NCI-H748 (cell line): Measurements from ENCODE around the gene PTPRD.
"Not testable (repeated sequence)": the region's sequence is repeated elsewhere in the genome, so short reads cannot be mapped to it uniquely, and the experiment has no call there.

ENCODE experiments used
- DNase-seq: peaks from one replicate; lab custom pipeline; 2025; ENCODE audit not compliant: unreplicated experiment; lab: John Stamatoyannopoulos, UW

The PTPRD gene

GRCh38 chr9:9079473-9079872 lies 1533.3 kb downstream of the PTPRD start:
- DNase-seq: no peak

DNA sequence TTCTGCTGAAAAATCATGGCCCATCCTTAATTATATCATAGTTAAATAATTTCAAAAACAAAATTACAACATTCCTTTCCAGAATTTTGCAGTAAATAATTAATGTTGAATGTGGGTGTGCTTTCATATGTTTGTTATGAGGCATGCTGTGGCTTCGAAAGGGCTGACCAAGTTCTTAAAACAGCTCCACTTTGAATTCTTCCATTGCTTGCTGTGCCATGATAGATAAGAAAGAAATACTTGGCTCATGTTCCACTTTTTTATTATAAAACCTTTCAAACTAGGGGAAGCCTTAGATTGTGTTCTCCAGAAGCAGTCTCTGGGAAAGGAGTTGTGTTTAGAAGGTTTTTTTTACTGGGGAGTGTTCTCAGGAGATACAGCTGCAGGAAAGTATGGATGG lies 1534.5 kb downstream of the PTPRD start:
- no peak for DNase-seq

DNA sequence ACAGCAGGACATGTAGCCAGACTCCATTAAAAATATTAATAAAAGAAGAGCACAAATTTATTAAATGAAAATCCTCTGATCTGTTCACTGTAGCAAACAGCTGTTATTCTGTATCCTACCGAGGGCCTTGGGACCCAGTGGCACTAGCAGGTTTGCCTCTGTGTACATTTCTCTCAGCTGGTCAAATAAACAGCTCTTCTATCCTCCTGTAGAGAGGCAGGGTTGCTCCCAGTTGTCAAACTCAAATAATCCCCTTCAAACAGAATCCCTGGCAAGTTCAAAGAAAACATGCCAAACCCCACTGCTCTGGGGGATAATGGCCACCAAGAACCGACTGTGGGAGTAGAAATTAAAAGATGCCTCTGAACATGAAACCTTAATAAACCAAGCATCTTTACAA lies 1551.2 kb downstream of the PTPRD start:
- DNase-seq: peak; percentile 93

- peak; percentile 68 for DNase-seq
These were observed 1558.3 kb downstream of the PTPRD start for GRCh38 chr9:9054354-9054992.

- DNase-seq: no peak
These were observed 1567.2 kb downstream of the PTPRD start for GRCh38 chr9:9045572-9045971.

DNA sequence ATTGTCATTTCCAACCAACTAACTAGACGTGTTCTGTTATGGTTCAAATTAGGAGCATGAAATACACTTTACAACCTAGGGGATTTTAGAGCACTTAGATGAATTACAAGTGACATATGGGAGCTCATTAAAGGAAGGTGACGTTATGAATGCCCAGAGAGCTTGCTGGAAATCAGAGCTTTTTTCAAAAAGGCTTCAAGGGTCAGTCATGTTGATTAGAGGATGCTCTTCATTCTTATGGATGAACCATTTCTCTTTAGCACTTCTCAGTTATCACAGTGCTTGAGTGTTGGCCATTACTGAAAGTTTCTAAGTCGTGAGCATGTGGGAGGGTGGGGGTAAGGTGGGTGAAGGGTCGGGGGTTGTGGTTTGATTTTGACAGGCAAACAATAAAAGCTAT lies 1567.7 kb downstream of the PTPRD start:
- no peak for DNase-seq

GRCh38 chr9:9043788-9044187 lies 1569.0 kb downstream of the PTPRD start:
- DNase-seq: not testable (repeated sequence)

DNA sequence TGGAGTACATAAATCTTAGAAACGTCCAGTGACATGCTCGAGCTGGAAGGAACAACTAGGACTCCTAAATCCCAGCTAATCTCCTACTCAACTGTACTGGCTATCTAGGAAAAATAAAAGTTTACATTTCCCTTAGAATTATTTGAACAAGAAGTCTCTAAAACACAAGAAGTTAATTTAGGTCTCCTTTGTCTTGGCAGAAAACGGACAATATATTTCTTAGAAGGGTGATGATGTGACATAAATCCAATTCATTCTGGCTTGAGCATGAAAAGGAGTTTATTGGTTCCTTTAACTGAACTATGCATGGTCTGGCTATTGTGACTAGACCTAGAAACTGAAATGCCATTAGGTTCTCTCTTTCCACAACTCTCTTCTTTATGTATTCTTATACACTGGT lies 1571.0 kb downstream of the PTPRD start:
- DNase-seq: no peak

- no peak for DNase-seq
These were observed 1579.8 kb downstream of the PTPRD start for GRCh38 chr9:9033022-9033421.

- DNase-seq: no peak
These were observed 1596.2 kb downstream of the PTPRD start for GRCh38 chr9:9016597-9016996.

DNA sequence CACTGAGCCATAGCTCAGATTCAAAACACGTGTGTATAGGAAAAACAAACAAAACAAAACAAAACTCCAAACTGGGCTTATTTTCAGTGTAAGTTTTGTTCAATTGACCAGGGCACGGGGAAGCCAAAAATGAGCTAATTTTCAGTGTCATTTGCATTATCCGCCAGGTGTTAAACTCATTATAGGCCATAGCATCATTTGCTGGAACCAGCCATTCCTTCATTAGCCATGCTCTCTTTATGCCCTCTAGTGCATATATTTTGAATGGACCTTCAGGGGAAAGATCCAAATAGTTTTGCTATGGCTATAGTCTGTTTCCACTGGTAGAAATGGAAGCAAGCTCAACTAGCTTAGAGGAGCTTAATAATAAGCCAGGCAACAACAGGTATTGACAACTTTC lies 1608.0 kb downstream of the PTPRD start:
- peak; percentile 34 for DNase-seq

GRCh38 chr9:9002826-9003583 lies 1609.8 kb downstream of the PTPRD start:
- DNase-seq: peak; percentile 46

GRCh38 chr9:8980496-8981013 lies 1632.2 kb downstream of the PTPRD start:
- DNase-seq: no peak

DNA sequence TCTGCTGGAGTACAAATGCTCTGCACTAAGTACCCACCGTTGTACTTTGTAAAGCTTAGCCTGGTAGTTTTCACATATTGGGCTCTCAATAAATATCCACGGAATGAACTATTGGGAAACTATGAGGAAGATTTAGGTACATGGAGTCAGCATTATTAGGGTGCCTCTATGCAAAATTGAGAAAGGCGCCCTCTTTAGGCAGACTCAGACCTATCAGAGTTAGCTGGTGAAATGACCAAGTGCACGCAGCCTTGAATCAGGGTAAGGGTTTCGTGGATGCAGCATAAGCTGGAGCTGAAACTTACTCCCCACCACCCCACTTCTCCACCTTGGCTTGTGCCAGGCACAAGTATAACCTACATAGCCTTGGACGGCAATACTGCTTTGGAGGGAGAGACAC lies 1634.5 kb downstream of the PTPRD start:
- no peak for DNase-seq

DNA sequence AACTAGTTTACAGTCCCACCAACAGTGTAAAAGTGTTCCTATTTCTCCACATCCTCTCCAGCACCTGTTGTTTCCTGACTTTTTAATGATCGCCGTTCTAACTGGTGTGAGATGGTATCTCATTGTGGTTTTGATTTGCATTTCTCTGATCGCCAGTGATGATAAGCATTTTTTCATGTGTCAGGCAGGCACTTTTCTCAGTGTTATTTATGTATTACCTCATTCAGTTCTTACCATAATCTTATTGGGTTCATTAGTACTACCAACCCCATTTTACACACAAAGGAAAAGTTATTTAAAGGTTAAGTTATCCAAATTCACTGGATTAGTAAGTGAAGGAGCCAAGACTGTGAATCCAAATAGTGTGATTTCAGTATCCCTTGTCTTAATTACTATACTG lies 1644.5 kb downstream of the PTPRD start:
- not testable (repeated sequence) for DNase-seq

DNA sequence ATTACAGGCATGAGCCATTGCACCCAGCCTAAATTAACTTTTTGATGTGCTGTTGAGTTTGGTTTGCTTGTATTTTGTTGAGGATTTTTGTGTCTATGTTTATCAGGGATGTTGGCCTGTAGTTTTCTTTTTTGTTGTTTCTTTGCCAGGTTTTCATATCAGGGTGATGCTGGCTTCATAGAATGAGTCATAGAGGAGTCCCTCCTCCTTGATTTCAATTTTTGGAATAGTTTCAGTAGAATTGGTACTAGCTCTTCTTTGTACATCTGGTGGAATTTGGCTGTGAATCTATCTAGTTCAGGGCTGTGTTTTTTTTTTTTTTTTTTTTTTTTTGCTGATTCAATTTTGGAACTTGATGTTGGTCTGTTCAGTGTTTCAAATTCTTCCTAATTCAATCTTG lies 1648.9 kb downstream of the PTPRD start:
- DNase-seq: no peak

DNA sequence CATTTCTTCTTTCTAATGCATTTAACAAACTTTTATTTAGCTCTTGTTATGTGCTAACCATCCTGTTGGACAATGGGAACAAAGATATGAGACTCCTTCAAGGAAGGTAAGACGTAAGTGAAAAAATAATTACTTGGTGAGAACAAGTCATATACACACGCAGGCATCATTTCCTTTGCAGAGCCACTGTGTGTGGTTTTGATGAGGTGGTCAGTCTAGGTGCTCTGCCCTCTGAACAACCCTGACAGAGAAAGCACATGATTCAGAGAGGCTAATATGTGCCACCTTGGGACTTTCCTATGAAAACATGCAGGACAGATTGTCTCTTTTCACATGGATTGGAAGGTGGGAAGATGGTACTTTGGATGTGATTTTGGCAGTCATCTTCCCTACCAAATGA lies 1650.7 kb downstream of the PTPRD start:
- DNase-seq: no peak

DNA sequence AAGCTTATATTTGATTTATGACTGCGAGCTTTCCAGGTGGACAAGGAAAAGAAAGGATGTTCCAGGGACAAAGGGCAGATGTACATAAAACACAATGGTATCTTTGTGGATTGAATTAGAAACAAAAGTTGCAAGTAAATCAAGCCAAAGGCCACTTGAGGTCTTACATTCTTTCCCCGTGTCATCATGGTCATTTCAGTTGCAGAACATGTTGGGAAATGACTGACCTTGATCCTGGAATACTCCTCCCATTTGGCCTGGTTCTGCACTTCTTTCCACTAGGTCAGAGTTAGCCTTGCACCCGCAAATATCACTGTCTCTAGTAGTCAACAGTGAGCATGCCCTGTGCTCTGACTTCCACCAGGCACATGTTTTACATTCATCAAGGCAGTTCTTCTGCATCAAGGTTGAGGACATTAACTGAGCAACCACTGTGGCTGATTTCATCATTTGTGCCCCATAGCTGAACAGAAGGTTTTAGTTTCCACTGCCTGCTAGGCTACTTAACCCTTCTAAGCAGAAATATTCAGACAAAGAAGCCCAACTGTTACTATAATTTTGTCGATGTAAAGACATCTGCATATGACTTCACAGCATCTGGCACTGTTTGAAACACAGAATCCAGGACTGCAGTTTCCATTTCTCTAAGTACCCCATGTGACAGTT lies 1651.5 kb downstream of the PTPRD start:
- no peak for DNase-seq

DNA sequence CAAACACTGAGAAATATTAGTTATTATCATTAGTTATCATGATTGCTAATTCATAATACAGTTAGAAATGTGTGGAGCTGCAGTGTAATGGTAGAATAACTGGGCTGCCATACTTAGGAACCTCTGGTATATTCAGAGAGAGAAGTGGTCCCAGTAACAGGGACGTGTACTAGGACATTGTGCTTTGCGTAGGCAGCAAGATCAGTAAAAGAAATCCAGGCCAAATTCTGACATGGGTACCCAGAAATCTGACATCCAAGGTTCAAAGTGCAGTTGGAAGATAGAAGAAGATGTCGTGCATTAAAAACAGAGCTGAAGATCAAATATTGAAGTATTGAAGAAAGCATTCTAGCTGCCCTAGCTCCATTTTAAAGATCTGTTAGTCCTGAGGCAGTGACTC lies 1652.5 kb downstream of the PTPRD start:
- no peak for DNase-seq

- no peak for DNase-seq
These were observed 1654.4 kb downstream of the PTPRD start for GRCh38 chr9:8958358-8958757.

- no peak for DNase-seq
These were observed 1657.5 kb downstream of the PTPRD start for GRCh38 chr9:8955315-8955714.

GRCh38 chr9:8946461-8946860 lies 1666.3 kb downstream of the PTPRD start:
- no peak for DNase-seq
